ENCODE results near the gene VASN.

VASN gene

GRCh38 chr16:4354512-4355409 is 16.9 kb upstream of the VASN start:
- DNase-seq, result no peak

- no peak for DNase-seq
Observed at GRCh38 chr16:4356820-4357219, 14.8 kb upstream of the VASN start.

- DNase-seq, result no peak
Observed at GRCh38 chr16:4358236-4358635, 13.4 kb upstream of the VASN start.

DNA sequence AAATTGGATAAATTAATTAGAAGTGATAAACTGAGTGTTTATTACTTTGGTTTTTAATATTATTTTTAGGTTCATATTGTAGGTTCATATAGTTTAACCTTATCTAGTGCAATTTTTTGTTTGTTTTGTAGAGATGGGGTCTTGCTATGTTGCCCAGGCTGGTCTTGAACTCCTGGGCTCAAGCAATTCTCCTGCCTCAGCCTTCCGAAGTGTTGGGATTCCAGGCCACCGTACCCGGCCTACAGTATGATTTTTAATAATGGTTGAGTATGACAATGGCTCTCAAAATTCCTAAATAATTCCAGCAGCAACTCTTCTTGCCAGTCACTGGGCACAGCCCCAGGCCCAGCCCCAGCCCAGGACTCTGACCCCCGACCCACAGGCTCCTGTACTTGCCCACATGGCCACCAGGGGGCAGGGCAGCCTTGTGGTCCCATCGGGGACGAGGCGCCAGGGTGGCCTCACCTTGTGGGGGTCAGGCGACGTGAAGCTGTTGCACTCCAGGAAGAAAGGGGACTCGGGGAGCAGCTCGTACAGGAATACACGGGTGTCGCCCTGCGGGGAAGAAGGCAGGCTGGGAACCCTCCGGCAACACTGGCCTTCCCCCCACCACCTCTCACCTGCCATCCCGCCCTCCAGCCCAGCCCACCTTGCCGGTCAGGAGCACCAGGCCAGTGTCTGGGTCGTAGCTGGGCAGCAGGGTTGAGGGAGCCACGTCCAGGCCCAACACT is 12.7 kb upstream of the VASN start:
- DNase-seq, result peak in 1 of 2 experiments; percentile 19

GRCh38 chr16:4359914-4360313 is 11.7 kb upstream of the VASN start:
- no peak for DNase-seq

- DNase-seq, result no peak
Observed at GRCh38 chr16:4360538-4361021, 11.1 kb upstream of the VASN start.

GRCh38 chr16:4361033-4361943 is 10.4 kb upstream of the VASN start:
- no peak for DNase-seq

GRCh38 chr16:4361944-4362311 is 9.7 kb upstream of the VASN start:
- no peak for DNase-seq

GRCh38 chr16:4362476-4363135 is 9.0 kb upstream of the VASN start:
- DNase-seq, result no peak

- DNase-seq, result no peak
Observed at GRCh38 chr16:4364196-4365013, 7.2 kb upstream of the VASN start.

DNA sequence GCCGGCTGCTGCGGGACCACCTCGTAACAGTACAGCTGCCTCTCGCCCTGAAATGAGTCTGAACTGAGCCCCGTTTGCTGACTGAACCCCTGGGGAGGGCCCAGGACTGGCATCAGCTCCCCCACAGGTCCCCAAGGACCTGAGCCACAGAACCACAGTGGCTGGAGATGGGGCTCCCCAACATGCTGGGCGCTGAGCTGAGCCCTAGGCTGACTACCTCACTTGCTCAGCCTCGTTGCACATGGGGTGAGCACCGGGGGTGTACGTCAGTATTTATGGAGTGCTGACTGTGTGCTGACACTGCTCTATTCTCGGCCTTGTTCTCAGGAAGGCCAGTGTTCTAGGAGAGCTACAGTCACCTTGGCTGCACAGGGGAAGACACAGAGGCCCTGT is 6.6 kb upstream of the VASN start:
- DNase-seq, result no peak

- no peak for DNase-seq
Observed at GRCh38 chr16:4365615-4366014, 6.0 kb upstream of the VASN start.

DNA sequence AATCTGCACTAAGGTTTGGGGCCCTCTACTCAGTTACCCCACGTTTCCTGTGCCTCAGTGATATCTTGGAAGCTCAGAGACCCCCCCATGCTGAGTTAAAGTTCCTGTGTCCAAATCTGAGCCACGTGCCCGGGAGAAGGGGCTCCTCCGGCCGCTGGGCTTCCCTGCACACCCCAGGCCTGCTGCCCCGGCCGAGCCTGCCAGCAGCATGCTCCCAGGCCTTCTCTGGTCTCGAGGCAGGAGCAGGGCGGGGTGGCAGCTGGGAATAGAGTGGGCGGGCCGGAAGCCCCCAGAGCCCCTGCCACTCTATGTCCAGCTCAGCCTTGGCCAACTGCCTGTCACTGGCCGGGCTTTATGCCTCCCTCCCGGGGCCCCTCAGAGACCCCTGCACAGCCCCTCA is 5.6 kb upstream of the VASN start:
- DNase-seq, result no peak

DNA sequence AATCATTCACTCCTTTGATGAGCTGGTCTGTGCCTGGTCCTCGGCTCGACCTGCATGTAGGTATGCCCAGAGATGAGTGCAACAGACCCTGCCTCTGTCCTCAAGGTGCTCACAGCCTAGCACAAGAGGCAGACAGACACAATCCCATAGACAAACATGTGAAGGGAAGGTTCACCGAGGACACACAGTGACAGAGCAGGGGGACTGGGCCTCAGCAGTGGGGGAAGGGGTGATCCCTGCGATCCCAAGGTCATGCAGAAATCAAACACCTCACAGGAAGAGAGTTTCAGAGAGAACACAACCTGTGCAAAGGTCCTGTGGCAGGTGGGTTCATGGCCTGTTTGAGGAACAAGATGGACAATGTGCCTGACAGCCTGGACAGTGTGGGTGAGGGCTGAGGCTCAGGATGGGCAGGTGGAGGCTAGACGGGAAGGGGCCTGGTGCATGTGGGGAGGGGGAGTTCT is 4.2 kb upstream of the VASN start:
- no peak for DNase-seq

DNA sequence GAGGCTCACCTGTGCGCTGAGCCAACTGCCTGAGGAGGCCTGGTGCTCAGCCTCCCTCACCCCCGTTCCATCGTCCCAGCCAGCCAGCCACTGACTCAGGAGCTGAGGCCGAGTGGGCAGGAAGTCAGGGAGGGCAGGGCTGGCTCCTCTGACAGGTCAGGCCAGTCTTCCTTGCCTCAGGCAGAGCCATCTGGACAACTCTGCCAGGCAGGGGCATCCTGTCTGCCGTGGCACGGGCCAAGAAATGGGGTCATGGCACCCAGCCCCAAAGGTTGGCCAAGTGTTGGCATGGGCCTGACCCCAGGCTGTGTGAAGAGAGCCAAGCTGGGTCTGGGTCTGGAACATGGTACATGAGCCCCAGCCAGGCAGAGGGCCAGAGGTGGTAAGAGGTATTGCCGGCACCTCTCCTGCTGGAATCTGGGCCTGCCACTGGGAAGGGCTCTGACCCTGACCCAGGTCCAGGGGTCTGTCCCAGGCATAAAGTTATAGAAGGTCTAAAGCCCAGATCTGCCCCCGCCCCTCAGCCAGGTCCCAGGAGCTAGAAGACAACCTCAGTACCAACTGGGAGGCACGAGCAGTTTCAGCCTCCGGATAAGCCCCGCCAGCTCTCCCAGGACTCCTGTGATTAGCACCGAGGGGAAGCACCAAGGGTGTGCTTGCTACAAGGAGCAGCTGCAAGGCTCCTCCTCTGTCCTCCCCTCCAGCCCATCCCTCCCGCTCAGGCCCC is 2.5 kb upstream of the VASN start:
- DNase-seq, result no peak

DNA sequence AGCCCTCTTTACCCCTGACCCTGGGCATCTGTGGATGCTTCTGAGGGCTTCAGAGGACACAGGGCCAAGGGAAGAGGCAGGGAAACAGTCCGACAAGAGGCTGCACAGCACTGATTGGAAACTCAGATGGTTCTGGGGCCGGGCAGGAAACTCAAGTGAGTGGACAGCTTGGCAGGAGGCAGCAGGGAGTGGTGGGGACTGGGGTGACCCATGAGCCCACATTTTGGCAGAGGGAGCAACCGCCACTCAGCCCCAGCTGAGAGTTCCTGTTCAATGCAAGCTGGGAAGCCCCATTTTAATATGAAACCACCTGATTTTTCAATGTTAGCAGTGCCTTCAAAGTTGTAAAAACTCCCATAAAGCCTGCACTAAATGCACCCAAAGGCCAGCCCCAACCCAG is 1.5 kb upstream of the VASN start:
- no peak for DNase-seq

DNA sequence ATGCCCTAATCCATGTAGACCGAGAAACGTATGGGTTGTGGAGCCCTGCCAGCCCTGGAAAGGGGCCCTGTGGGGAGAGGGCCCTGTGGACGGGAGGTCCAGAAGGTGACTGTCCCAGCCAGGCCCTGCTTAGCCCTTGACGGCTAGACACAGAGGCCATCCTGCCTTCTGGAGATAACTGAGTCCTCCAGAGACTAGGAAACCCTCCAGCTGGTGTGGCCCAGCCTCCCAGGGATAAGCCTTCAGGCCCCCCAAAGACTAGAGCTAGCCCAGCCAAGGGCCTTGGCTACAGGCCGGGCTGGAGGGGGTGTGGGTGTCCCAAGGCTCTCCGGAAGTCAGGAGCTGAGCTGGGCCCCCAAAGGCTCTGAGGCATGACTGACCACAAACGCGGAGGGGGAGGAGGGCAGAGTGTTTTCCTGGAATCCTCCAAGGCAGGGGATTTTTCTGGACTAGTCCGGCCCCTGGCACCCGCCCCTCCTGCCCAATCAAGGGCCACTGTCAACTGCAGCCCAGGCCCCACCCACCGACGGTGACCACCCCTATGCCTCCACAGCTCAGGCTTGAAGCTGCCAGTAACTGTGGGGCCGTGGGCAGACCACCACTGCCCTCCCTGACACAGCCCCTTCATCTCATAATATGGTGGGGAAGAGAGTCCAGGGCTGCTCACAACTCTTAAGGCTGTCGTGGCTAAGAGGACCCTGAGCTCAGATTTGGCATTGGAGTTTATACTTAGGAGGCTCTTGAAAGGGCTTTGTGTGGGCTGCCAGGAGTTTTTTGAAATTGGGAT is 885 bp upstream of the VASN start:
- no peak for DNase-seq

GRCh38 chr16:4372001-4372577 is 441 bp downstream of the VASN start:
- DNase-seq, result no peak

DNA sequence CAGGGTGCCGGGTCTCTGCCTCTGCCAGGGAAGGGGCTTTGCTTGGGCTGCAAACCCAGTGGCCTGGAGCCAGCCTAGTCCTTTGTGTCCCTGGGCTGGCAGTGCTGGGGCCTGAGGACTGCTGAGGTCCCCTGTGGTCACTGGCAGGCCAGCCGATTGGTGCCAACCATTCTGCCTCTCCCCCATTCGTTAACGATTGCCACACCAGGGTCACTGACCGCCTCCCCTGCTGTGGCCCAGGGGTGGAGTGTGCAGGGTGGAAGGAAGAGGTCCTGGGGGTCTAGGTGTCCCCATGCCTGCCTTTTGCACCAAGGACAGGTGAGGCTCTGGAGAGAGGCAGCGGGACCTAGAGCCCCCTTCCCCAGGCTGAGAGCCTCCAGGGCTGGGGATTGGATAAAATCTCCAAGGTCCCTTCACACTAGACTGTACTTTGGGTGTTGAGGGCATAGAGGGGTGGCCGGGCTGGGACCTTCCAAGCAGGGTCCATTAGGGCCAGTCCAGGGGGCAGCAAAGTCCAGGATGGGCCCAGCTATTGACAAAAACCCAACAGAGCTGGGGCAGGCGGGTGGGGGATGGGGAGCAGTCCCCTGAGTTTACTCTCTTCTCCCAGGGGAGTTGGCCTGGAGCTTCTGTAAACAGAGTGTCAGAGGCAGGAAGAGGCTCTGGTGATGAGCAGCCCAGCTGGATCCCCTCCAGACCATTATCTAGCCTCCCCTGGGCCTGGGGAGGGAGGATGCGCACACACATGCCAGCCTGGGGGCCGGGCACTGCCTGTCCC is 1.1 kb downstream of the VASN start:
- DNase-seq, result no peak
